GM23338 (cell line): ENCODE results near the gene RIC1. TPM values are rescaled to one million over a fixed set of nuclear protein-coding genes. Genes with fewer than 3 reads are reported as not detected.

Source experiments
- ATAC-seq: fragments of 200-7000 bp; cut with Tn5 transposase; 3 replicates; pipeline ENCODE4 v1.9.1; 2020
- DNase-seq: peaks from one replicate; pipeline ENCODE4 v3.0.0-alpha.2; 2015; ENCODE audit warnings: low spot score
- H2AFZ ChIP-seq: fragments of 200-600 bp; sonication (generic); 2 replicates; pipeline ENCODE4 v1.8.0; 2016; ENCODE audit warnings: antibody characterized with exemption, mild to moderate bottlenecking, moderate library complexity
- H3F3A ChIP-seq: fragments of 200-600 bp; sonication (generic); replicated peaks from 2 replicates; pipeline ENCODE4 v1.8.0; 2017; ENCODE audit warnings: antibody characterized with exemption, mixed run types, low read depth
- H3K27ac ChIP-seq: fragments of 200-600 bp; sonication (generic); 2 replicates; pipeline ENCODE4 v1.6.1; 2016; ENCODE audit warnings: low read depth
- H3K27me3 ChIP-seq: fragments of 200-600 bp; sonication (generic); 2 replicates; pipeline ENCODE4 v1.8.0; 2016; ENCODE audit warnings: mild to moderate bottlenecking, mixed run types, moderate library complexity; ENCODE audit not compliant: insufficient read depth
- H3K36me3 ChIP-seq: fragments of 200-600 bp; sonication (generic); 2 replicates; pipeline ENCODE4 v1.8.0; 2016; ENCODE audit warnings: mild to moderate bottlenecking; ENCODE audit not compliant: insufficient read depth
- H3K4me1 ChIP-seq: fragments of 200-600 bp; sonication (generic); 2 replicates; pipeline ENCODE4 v1.8.0; 2016; ENCODE audit warnings: mild to moderate bottlenecking, moderate library complexity; ENCODE audit not compliant: insufficient read depth
- H3K4me2 ChIP-seq: fragments of 200-600 bp; sonication (generic); 2 replicates; pipeline ENCODE4 v1.7.1; 2017; ENCODE audit warnings: mixed run types
- H3K4me3 ChIP-seq: fragments of 200-600 bp; sonication (generic); 2 replicates; pipeline ENCODE4 v1.6.1; 2016; ENCODE audit warnings: mixed run types
- H3K79me2 ChIP-seq: fragments of 200-600 bp; sonication (generic); replicated peaks from 2 replicates; pipeline ENCODE4 v1.8.0; 2017; ENCODE audit warnings: mild to moderate bottlenecking; ENCODE audit not compliant: insufficient read depth
- H3K9me2 ChIP-seq: fragments of 200-600 bp; sonication (generic); 2 replicates; pipeline ENCODE4 v1.8.0; 2017; ENCODE audit not compliant: insufficient read depth
- H4K20me1 ChIP-seq: fragments of 200-600 bp; sonication (generic); replicated peaks from 2 replicates; pipeline ENCODE4 v1.8.0; 2017; ENCODE audit warnings: mild to moderate bottlenecking; ENCODE audit not compliant: insufficient read depth
- H3K27ac Mint-ChIP-seq: 2 replicates; pipeline ENCODE4 v1.8.0; 2020; ENCODE audit warnings: inconsistent platforms, mild to moderate bottlenecking, moderate library complexity, mixed read lengths
- H3K27me3 Mint-ChIP-seq: 3 replicates; pipeline ENCODE4 v1.8.0; 2022; ENCODE audit warnings: low read depth, mild to moderate bottlenecking, moderate library complexity, mixed read lengths, inconsistent platforms; ENCODE audit not compliant: insufficient read depth, poor library complexity
- H3K36me3 Mint-ChIP-seq: 3 replicates; pipeline ENCODE4 v1.8.0; 2021; ENCODE audit warnings: low read depth, mild to moderate bottlenecking, inconsistent platforms, moderate library complexity, mixed read lengths
- H3K4me1 Mint-ChIP-seq: 3 replicates; pipeline ENCODE4 v1.8.0; 2020; ENCODE audit warnings: mild to moderate bottlenecking, inconsistent platforms, mixed read lengths
- H3K4me3 Mint-ChIP-seq: 3 replicates; pipeline ENCODE4 v1.8.0; 2021; ENCODE audit warnings: moderate library complexity, mild to moderate bottlenecking, inconsistent platforms, mixed read lengths
- H3K9me3 Mint-ChIP-seq: 3 replicates; pipeline ENCODE4 v1.8.0; 2020; ENCODE audit warnings: moderate library complexity, mild to moderate bottlenecking, inconsistent platforms, mixed read lengths
- CREB1 ChIP-seq: fragments of 250-450 bp; sonication (Bioruptor Pico); IDR thresholded peaks from 2 replicates; pipeline ENCODE4 v1.5.0; 2020; ENCODE audit warnings: low read depth, mild to moderate bottlenecking, moderate library complexity
- EZH2 ChIP-seq: fragments of 200-600 bp; sonication (generic); IDR thresholded peaks from one replicate; pipeline ENCODE4 v1.8.0; 2017; ENCODE audit warnings: antibody characterized with exemption, mild to moderate bottlenecking, low read depth; ENCODE audit not compliant: unreplicated experiment
- EZH2phosphoT487 ChIP-seq: fragments of 200-600 bp; sonication (generic); IDR thresholded peaks from one replicate; pipeline ENCODE4 v1.8.1; 2018; ENCODE audit warnings: antibody characterized with exemption; ENCODE audit not compliant: unreplicated experiment
- JUNB ChIP-seq: IDR thresholded peaks from one replicate; pipeline ENCODE4 v1.6.1; 2016; ENCODE audit warnings: antibody characterized with exemption; ENCODE audit not compliant: unreplicated experiment
- NANOG ChIP-seq: IDR thresholded peaks from 2 replicates; pipeline ENCODE4 v1.6.1; 2016; ENCODE audit warnings: antibody characterized with exemption, borderline replicate concordance
- POLR2AphosphoS5 ChIP-seq: IDR thresholded peaks from 2 replicates; pipeline ENCODE4 v1.6.1; 2016; ENCODE audit warnings: antibody characterized with exemption, low read depth
- STAT1 ChIP-seq: IDR thresholded peaks from one replicate; pipeline ENCODE4 v1.6.1; 2016; ENCODE audit warnings: antibody characterized with exemption; ENCODE audit not compliant: unreplicated experiment
- ZNF114 ChIP-seq: fragments of 250-450 bp; sonication (Bioruptor Pico); IDR thresholded peaks from 2 replicates; pipeline ENCODE4 v1.5.0; 2020; ENCODE audit warnings: mild to moderate bottlenecking, moderate library complexity
- ZNF331 ChIP-seq: fragments of 250-450 bp; sonication (Bioruptor Pico); IDR thresholded peaks from 2 replicates; pipeline ENCODE4 v1.5.0; 2020; ENCODE audit warnings: low read depth, mild to moderate bottlenecking, moderate library complexity
- polyA plus RNA-seq: library from polyadenylated mRNA; unstranded; fragments of >200 nt; fragmentation: Nextera tagmentation; extraction: Ambion mirVana; gene quantifications from 2 replicates; pipeline ENCODE4 v1.2.1, GENCODE V29; 2016
- total RNA-seq: library from RNA; depleted of rRNA; stranded (reverse); fragments of >200 nt; shearing (Covaris generic); gene quantifications from 2 replicates; pipeline ENCODE4 v1.2.3, GENCODE V29; 2014
- TF ChIP-seq, protein P1 (sequence below), 2 experiments: fragments of 200-600 bp in 1 of 2; sonication (generic) in 1 of 2; conservative IDR thresholded peaks; 2 replicates each; pipeline versions ENCODE4 v1.5.1 to v1.6.1; 2016 to 2017; ENCODE audit warnings: antibody characterized with exemption in 2 of 2, low read depth in 2 of 2, mild to moderate bottlenecking in 2 of 2, moderate library complexity in 1 of 2
- TF ChIP-seq, protein P2 (sequence below): fragments of 250-450 bp; sonication (Bioruptor Pico); IDR thresholded peaks from 2 replicates; pipeline ENCODE4 v1.5.0; 2020; ENCODE audit warnings: mild to moderate bottlenecking, moderate library complexity
- TF ChIP-seq, protein P3 (sequence below): IDR thresholded peaks from one replicate; pipeline ENCODE4 v1.6.1; 2018; ENCODE audit warnings: antibody characterized with exemption; ENCODE audit not compliant: unreplicated experiment
- TF ChIP-seq, protein P4 (sequence below): IDR thresholded peaks from 2 replicates; pipeline ENCODE4 v1.6.1; 2016; ENCODE audit warnings: antibody characterized with exemption

The RIC1 gene
- total and polyA plus RNA-seq, 2 experiments from 2014 or later = 7.8 to 34.9 TPM

DNA sequence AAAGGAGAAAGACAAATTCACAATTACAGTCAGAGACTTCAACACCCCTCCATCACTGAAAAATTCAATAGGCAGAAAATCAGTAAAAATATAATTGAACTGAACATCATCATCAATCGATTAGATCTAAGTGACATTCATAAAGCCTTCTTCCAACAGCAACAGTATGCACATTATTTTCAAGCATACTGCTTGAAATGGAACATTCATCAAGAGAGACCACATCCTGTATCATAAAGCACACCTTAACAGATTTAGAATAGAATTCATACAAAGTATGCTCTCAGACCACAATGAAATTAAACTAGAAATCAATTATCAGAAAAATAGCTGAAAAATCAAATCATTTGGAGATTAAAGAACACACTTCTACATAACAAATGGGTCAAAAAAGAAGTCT lies 164.9 kb downstream of the RIC1 start:
- no peak overlapping the region for H3K27ac Mint-ChIP-seq
- H3K4me1 Mint-ChIP-seq = no peaks in the 10 kb centered on the region
- H3K79me2 ChIP-seq = no peaks in the 10 kb centered on the region
- ATAC-seq = no peak
- H3K27ac ChIP-seq = no peak overlapping the region
- no peaks in the 10 kb centered on the region for H3K27me3 Mint-ChIP-seq
- no peak overlapping the region for H3K4me3 Mint-ChIP-seq
- no peak for DNase-seq
- peaks cover 11% of the 10 kb centered on the region; the same call in 2 of the 3 replicates for H3K36me3 Mint-ChIP-seq
- no peaks in the 10 kb centered on the region for H3K9me3 Mint-ChIP-seq
- H4K20me1 ChIP-seq = no peaks in the 10 kb centered on the region
- no peaks in the 10 kb centered on the region for H3K4me1 ChIP-seq
- H2AFZ ChIP-seq = no peak overlapping the region
- no peak overlapping the region for H3K4me2 ChIP-seq
- no peaks in the 10 kb centered on the region for H3F3A ChIP-seq
- no peaks in the 10 kb centered on the region for H3K27me3 ChIP-seq
- H3K9me2 ChIP-seq = no peaks in the 10 kb centered on the region
- H3K4me3 ChIP-seq = no peak overlapping the region
- TF ChIP-seq NANOG (no peak), ZNF114 (CRISPR knock-in tag) (no peak), CREB1 (no peak), EZH2 (no peak), POLR2AphosphoS5 (no peak), JUNB (no peak), ZNF331 (CRISPR knock-in tag) (no peak), STAT1 (no peak), EZH2phosphoT487 (no peak)
- TF ChIP-seq, protein P1, sequence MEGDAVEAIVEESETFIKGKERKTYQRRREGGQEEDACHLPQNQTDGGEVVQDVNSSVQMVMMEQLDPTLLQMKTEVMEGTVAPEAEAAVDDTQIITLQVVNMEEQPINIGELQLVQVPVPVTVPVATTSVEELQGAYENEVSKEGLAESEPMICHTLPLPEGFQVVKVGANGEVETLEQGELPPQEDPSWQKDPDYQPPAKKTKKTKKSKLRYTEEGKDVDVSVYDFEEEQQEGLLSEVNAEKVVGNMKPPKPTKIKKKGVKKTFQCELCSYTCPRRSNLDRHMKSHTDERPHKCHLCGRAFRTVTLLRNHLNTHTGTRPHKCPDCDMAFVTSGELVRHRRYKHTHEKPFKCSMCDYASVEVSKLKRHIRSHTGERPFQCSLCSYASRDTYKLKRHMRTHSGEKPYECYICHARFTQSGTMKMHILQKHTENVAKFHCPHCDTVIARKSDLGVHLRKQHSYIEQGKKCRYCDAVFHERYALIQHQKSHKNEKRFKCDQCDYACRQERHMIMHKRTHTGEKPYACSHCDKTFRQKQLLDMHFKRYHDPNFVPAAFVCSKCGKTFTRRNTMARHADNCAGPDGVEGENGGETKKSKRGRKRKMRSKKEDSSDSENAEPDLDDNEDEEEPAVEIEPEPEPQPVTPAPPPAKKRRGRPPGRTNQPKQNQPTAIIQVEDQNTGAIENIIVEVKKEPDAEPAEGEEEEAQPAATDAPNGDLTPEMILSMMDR (conservative IDR thresholded peaks at IDR 0.05; ENCODE audit: low read depth in 2 of 2) = no peak
- TF ChIP-seq, protein P2, sequence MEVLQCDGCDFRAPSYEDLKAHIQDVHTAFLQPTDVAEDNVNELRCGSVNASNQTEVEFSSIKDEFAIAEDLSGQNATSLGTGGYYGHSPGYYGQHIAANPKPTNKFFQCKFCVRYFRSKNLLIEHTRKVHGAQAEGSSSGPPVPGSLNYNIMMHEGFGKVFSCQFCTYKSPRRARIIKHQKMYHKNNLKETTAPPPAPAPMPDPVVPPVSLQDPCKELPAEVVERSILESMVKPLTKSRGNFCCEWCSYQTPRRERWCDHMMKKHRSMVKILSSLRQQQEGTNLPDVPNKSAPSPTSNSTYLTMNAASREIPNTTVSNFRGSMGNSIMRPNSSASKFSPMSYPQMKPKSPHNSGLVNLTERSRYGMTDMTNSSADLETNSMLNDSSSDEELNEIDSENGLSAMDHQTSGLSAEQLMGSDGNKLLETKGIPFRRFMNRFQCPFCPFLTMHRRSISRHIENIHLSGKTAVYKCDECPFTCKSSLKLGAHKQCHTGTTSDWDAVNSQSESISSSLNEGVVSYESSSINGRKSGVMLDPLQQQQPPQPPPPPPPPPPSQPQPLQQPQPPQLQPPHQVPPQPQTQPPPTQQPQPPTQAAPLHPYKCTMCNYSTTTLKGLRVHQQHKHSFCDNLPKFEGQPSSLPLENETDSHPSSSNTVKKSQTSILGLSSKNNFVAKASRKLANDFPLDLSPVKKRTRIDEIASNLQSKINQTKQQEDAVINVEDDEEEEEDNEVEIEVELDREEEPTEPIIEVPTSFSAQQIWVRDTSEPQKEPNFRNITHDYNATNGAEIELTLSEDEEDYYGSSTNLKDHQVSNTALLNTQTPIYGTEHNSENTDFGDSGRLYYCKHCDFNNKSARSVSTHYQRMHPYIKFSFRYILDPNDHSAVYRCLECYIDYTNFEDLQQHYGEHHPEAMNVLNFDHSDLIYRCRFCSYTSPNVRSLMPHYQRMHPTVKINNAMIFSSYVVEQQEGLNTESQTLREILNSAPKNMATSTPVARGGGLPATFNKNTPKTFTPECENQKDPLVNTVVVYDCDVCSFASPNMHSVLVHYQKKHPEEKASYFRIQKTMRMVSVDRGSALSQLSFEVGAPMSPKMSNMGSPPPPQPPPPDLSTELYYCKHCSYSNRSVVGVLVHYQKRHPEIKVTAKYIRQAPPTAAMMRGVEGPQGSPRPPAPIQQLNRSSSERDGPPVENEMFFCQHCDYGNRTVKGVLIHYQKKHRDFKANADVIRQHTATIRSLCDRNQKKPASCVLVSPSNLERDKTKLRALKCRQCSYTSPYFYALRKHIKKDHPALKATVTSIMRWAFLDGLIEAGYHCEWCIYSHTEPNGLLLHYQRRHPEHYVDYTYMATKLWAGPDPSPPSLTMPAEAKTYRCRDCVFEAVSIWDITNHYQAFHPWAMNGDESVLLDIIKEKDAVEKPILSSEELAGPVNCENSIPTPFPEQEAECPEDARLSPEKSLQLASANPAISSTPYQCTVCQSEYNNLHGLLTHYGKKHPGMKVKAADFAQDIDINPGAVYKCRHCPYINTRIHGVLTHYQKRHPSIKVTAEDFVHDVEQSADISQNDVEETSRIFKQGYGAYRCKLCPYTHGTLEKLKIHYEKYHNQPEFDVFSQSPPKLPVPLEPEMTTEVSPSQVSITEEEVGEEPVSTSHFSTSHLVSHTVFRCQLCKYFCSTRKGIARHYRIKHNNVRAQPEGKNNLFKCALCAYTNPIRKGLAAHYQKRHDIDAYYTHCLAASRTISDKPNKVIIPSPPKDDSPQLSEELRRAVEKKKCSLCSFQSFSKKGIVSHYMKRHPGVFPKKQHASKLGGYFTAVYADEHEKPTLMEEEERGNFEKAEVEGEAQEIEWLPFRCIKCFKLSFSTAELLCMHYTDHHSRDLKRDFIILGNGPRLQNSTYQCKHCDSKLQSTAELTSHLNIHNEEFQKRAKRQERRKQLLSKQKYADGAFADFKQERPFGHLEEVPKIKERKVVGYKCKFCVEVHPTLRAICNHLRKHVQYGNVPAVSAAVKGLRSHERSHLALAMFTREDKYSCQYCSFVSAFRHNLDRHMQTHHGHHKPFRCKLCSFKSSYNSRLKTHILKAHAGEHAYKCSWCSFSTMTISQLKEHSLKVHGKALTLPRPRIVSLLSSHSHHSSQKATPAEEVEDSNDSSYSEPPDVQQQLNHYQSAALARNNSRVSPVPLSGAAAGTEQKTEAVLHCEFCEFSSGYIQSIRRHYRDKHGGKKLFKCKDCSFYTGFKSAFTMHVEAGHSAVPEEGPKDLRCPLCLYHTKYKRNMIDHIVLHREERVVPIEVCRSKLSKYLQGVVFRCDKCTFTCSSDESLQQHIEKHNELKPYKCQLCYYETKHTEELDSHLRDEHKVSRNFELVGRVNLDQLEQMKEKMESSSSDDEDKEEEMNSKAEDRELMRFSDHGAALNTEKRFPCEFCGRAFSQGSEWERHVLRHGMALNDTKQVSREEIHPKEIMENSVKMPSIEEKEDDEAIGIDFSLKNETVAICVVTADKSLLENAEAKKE = no peak
- TF ChIP-seq, protein P3, sequence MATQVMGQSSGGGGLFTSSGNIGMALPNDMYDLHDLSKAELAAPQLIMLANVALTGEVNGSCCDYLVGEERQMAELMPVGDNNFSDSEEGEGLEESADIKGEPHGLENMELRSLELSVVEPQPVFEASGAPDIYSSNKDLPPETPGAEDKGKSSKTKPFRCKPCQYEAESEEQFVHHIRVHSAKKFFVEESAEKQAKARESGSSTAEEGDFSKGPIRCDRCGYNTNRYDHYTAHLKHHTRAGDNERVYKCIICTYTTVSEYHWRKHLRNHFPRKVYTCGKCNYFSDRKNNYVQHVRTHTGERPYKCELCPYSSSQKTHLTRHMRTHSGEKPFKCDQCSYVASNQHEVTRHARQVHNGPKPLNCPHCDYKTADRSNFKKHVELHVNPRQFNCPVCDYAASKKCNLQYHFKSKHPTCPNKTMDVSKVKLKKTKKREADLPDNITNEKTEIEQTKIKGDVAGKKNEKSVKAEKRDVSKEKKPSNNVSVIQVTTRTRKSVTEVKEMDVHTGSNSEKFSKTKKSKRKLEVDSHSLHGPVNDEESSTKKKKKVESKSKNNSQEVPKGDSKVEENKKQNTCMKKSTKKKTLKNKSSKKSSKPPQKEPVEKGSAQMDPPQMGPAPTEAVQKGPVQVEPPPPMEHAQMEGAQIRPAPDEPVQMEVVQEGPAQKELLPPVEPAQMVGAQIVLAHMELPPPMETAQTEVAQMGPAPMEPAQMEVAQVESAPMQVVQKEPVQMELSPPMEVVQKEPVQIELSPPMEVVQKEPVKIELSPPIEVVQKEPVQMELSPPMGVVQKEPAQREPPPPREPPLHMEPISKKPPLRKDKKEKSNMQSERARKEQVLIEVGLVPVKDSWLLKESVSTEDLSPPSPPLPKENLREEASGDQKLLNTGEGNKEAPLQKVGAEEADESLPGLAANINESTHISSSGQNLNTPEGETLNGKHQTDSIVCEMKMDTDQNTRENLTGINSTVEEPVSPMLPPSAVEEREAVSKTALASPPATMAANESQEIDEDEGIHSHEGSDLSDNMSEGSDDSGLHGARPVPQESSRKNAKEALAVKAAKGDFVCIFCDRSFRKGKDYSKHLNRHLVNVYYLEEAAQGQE = no peak
- TF ChIP-seq, protein P4, sequence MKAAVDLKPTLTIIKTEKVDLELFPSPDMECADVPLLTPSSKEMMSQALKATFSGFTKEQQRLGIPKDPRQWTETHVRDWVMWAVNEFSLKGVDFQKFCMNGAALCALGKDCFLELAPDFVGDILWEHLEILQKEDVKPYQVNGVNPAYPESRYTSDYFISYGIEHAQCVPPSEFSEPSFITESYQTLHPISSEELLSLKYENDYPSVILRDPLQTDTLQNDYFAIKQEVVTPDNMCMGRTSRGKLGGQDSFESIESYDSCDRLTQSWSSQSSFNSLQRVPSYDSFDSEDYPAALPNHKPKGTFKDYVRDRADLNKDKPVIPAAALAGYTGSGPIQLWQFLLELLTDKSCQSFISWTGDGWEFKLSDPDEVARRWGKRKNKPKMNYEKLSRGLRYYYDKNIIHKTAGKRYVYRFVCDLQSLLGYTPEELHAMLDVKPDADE = no peak
- H3K36me3 ChIP-seq = no peaks in the 10 kb centered on the region
